Sigmoid colon (tissue), 4 donors: ENCODE results near the gene CACNA1C.

Source experiments
- POLR2A ChIP-seq, 2 donors: fragments of 450-650 bp; IDR thresholded peaks; one replicate each; pipeline ENCODE4 v1.6.1; 2016; ENCODE audit warnings: antibody characterized with exemption in 2 of 2, mild to moderate bottlenecking in 2 of 2, moderate library complexity in 2 of 2
- POLR2AphosphoS5 ChIP-seq, 4 donors: sonication (generic); formaldehyde crosslinking; IDR thresholded peaks; one replicate each; pipeline ENCODE4 v1.6.1; 2017; ENCODE audit warnings: antibody characterized with exemption in 4 of 4
- TF ChIP-seq, protein P1 (sequence below), 4 experiments: fragments of 450-650 bp in 3 of 4; fragments of 200-600 bp in 1 of 4; IDR thresholded peaks; one replicate each; pipeline ENCODE4 v1.5.1; 2016 to 2019; ENCODE audit warnings: antibody characterized with exemption in 4 of 4, mild to moderate bottlenecking in 3 of 4, moderate library complexity in 2 of 4

GRCh38 chr12:2247596-2247995, 194.8 kb downstream of the CACNA1C start:
- TF ChIP-seq POLR2A (IDR thresholded peaks at IDR 0.05) (no peak), POLR2AphosphoS5 (IDR thresholded peaks at IDR 0.05) (no peak)
- TF ChIP-seq, protein P1, sequence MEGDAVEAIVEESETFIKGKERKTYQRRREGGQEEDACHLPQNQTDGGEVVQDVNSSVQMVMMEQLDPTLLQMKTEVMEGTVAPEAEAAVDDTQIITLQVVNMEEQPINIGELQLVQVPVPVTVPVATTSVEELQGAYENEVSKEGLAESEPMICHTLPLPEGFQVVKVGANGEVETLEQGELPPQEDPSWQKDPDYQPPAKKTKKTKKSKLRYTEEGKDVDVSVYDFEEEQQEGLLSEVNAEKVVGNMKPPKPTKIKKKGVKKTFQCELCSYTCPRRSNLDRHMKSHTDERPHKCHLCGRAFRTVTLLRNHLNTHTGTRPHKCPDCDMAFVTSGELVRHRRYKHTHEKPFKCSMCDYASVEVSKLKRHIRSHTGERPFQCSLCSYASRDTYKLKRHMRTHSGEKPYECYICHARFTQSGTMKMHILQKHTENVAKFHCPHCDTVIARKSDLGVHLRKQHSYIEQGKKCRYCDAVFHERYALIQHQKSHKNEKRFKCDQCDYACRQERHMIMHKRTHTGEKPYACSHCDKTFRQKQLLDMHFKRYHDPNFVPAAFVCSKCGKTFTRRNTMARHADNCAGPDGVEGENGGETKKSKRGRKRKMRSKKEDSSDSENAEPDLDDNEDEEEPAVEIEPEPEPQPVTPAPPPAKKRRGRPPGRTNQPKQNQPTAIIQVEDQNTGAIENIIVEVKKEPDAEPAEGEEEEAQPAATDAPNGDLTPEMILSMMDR (IDR thresholded peaks at IDR 0.05) = no peak
